Middle frontal gyrus (tissue), 1 donor: ENCODE measurements around the gene IL1RAPL1.

Experiments
- DNase-seq: peaks from one replicate; pipeline ENCODE4 v3.0.0-alpha.2; 2015; ENCODE audit warnings: low spot score; ENCODE audit errors: extremely low spot score

Gene IL1RAPL1

GRCh38 chrX:29506729-29507128 lies 919.5 kb downstream of the IL1RAPL1 start:
- DNase-seq, result no peak

DNA sequence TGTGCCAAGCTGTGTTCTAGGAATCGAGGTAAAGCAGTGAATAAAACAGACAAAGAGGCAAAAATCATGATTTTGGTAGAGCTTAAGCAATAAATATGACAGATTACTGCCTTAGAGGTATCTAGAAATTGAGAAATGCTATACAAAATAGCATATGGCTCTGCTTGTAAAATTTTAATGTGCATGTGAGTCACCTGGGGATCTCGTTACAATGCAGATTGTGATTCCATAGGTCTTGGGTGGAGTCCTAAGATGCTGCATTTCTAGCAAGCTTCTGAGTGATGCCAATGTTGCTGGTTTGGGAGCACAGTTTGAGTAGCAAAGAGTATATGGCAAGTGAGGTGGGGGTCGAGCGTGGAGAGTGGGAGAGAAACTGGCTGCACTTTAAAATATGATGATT lies 930.9 kb downstream of the IL1RAPL1 start:
- no peak for DNase-seq

- no peak for DNase-seq
Observed at GRCh38 chrX:29528281-29528680, 941.0 kb downstream of the IL1RAPL1 start.

- no peak for DNase-seq
Observed at GRCh38 chrX:29530501-29530900, 943.3 kb downstream of the IL1RAPL1 start.

- no peak for DNase-seq
Observed at GRCh38 chrX:29531336-29531735, 944.1 kb downstream of the IL1RAPL1 start.

GRCh38 chrX:29535212-29536162 lies 948.2 kb downstream of the IL1RAPL1 start:
- no peak for DNase-seq

DNA sequence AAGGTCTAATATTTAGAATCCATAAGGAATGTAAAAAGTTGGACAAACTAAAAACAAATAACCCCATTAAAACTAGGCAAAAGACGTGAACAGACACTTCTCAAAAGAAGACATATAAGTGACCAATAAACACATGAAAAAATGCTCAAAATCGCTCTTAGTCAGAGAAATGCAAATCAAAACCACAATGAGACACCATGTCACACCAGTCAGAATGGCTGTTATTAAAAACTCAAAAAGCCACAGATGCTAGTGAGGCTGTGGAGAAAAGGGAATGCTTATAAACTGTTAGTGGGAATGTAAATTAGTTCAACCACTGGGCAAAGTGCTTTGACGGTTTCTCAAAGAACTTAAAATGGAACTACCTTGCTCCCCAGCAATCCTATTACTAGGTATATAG lies 953.8 kb downstream of the IL1RAPL1 start:
- no peak for DNase-seq

DNA sequence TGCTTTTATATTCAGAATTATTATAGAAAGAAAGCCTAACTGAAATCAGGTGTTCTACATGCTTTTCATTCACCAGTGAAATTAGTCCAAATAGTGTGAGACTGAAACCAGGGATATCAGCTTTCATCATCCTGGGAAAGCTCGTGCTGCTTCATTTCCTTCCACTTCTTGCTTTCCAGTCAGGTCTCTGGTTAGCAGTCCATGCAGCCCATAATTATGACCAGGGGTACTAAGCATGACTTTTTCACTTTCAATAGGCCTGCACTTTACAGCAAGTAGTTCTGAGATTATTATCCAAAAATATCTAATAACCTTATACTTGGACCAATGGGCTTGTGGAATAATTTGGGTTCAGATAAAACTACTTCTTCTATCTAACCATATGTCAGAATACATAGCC lies 954.9 kb downstream of the IL1RAPL1 start:
- DNase-seq, result no peak

DNA sequence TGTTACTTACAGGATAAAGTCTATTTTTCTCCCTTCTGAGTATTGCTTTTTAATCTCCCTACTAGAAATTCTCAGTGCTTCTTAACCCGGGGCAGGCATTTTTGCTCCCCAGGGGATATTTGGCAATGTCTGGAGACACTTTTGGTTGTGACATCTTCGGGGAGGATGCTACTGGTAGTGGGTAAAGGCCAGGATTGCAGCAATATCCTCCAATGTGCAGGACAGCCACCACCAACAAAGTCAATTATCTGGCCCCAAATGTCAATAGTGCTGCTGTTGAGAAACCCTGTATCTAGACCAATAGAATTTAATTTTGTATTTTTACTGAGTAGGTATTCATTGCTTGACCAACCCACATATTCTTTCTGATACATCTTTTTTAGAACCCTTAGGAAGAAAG lies 958.6 kb downstream of the IL1RAPL1 start:
- no peak for DNase-seq

- no peak for DNase-seq
Observed at GRCh38 chrX:29547877-29548276, 960.6 kb downstream of the IL1RAPL1 start.

DNA sequence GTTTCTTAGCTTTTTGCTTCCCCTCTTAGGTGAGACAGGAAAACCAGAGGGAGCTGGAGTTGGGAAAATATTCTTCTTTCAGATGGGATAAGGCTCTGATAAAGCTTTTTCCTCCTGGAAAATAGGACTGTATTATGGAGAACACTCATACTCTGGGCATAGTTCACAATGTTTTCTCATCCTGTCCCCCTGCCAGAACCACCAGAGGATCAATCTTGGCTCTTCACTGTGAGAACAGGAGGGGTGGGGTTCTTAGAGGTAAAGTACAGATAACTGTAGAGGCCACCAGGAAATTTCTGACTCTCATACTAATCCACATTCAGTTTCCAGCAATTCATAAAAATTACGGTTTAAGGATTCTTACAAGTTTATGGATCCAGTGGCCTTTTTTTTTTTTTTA lies 966.3 kb downstream of the IL1RAPL1 start:
- no peak for DNase-seq

GRCh38 chrX:29555465-29556091 lies 968.3 kb downstream of the IL1RAPL1 start:
- DNase-seq, result no peak

DNA sequence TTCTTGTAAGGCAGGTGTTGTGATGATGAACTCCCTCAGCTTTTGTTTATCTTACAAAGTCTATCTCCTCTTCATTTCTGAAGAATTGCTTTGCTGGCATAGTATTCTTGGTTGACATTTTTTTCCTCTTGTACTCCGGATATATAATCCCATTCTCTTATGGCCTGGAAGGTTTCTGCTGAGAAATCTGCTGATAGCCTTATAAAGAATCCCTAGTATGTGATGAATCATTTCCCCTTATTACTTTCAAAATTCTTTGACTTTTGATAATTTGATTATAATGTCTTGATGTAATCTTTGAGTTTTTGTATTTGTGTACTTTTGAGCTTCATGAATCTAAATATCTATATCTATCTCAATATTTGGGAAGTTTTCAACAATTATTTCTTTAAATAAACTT lies 972.8 kb downstream of the IL1RAPL1 start:
- DNase-seq, result no peak

- no peak for DNase-seq
Observed at GRCh38 chrX:29561417-29561816, 974.2 kb downstream of the IL1RAPL1 start.

- DNase-seq, result no peak
Observed at GRCh38 chrX:29580560-29580959, 993.3 kb downstream of the IL1RAPL1 start.

DNA sequence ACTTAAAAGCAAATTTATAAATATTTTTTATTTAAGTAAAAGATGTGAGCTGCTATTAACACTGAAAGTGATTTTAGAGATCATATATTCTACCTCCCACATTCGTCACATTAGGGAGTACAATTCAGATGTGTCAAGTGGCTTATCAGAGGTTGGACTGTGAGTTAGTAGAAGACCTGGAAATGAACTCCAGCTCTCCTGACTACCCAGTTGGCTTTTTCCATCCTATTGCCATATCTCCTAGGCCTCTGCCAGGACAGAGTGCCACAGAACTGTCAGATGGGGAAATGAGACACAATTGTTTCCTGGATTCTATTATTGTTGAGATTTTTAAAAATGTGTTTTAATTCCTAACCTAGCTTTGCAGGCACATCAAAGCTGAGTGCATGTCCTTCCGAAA lies 994.0 kb downstream of the IL1RAPL1 start:
- no peak for DNase-seq

DNA sequence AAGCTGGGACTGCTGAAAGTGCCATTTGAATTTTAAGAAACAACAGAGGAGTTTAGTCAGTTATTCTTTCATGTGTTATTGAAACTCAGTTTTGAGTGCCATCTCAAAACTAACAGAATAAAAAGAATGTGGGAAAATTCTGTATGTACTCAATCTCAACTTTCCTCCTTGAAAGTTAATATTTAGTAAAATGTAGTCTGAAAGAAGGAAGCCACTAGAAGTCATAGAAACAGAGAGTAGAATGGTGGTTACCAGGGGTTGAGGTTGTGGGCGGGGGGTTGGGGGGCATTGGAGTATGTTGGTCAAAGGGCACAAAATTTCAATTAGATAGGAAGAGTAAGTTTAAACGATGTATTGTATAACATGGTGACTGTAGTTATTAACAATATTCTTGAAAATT lies 999.9 kb downstream of the IL1RAPL1 start:
- no peak for DNase-seq

- DNase-seq, result no peak
Observed at GRCh38 chrX:29590921-29591320, 1003.7 kb downstream of the IL1RAPL1 start.

GRCh38 chrX:29604381-29604780 lies 1017.1 kb downstream of the IL1RAPL1 start:
- no peak for DNase-seq

DNA sequence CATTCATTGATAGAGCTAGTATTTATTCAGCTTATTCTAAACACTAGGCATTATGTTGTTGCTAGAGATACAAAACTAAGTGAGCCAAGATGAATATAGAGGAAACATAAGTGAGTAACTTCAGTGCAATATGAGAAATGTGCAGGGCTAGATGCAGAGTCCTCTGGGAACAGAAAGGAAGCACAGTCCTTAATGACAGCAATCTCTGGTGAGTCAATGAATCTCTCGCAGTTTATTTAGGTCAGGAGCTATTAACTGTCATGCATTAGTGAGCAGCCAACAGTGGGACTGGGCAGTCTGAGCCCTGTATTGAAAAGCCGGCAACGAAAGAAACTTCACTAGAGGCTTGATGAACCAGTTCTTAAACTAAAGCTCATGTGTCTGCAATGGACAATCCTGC lies 1030.0 kb downstream of the IL1RAPL1 start:
- DNase-seq, result no peak

DNA sequence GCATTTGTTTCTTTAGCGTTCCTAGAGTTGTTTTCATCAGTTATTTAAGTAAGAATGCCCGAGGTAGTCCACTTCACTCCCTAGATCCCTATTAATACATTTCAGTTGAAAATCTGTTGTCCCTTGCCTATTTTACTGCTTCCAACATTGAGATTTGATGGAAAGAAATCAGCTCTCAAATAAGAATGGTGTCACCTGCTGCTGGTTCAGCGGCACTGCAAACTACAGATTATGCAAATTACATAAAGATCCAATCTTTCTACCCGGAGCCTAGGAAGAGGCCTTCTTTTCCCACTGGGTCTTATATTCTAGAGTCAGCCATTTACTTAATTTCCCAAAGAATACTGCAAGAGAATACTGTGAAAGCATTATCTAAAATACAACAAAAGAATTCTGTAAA lies 1030.5 kb downstream of the IL1RAPL1 start:
- DNase-seq, result no peak

- DNase-seq, result no peak
Observed at GRCh38 chrX:29627833-29628232, 1040.6 kb downstream of the IL1RAPL1 start.

GRCh38 chrX:29634516-29634915 lies 1047.3 kb downstream of the IL1RAPL1 start:
- DNase-seq, result no peak
